NCI-H2171 treated with DMSO at 0.1 percent for 48 hours (cell line): Measurements from ENCODE around the gene TEAD4.
A peak's percentile ranks its signal among the peaks of the same experiment; 100 is the strongest.
"Not testable (repeated sequence)": the region's sequence is repeated elsewhere in the genome, so short reads cannot be mapped to it uniquely, and the experiment has no call there.

Experiments used
- DNase-seq: peaks from one replicate; lab custom pipeline; 2025; lab: John Stamatoyannopoulos, UW

TEAD4 gene

GRCh38 chr12:3048540-3048939 is 89.3 kb downstream of the TEAD4 start:
- no peak for DNase-seq

DNA sequence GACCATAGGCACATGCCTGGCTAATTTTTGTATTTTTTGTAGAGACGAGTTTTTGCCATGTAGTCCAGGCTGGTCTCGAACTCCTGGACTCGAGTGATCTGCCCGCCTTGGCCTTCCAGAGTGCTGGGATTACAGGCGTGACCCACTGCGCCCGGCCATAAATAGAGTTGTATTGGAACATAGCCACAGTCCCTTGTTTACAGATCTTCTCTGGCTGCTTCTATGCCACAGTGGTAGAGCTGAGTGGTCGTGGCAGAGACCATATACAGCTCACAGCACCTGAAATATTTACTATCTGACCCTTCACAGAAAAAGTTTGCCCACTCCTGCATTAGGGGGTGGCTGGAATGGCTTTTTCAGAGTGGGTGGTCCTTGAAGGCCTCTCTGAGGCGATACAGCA is 90.0 kb downstream of the TEAD4 start:
- DNase-seq: no peak

GRCh38 chr12:3049611-3050249 is 90.5 kb downstream of the TEAD4 start:
- peak; percentile 47 for DNase-seq

GRCh38 chr12:3054374-3054773 is 95.2 kb downstream of the TEAD4 start:
- no peak for DNase-seq

GRCh38 chr12:3055026-3055703 is 96.0 kb downstream of the TEAD4 start:
- DNase-seq: no peak

DNA sequence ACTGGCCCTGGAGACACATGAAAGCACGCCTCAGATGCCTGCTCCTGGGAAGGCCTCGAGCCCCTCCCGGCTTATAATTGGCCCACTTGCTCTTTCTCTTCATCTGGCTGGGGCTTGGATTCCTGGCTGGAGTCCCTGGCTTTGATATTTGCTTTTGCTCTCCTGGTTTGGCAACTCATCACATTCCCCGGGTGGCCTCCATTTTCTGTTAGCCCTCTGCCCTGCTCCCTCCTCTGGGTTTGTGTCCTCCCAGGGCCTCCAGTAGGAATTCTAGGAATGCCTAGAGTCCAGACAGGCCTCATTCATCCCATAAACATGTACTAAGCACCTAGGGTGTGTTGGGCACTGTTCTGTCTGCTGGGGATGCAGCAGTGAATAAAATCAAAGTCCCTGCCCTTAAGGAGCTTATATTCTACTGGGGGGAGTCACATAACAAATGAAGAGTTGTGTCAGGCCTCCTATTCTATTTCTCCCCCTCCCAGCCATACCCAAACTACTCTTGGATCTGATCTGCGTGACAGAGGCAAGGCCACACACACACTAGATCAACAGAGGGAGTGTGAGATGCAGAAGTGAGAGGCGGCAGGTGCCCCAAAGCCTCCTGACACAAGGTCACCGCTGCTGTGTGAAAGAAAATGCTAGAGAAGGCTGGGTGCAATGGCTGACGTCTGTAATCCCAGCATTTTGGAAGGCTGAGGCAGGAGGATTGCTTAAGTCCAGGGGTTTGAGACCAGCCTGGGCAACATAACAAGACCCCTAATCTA is 96.7 kb downstream of the TEAD4 start:
- no peak for DNase-seq

DNA sequence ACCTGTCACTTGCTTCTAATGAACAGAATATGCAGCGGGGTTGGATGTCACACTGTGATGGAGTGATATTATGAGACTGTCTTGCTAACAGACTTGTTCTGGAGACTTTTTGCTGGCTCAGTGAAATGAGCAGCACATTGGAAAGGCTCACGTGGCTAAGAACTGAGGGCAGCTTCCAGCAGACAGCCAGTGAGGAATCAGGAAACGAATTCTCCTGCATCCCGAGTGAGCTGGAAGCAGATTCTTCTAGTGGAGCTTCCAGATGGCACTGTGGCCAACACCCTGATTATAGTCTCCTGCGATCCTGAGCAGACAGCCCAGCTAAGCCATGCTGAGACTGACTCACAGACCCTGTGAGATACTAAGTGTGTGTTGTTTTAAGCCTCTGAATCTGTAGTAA is 101.9 kb downstream of the TEAD4 start:
- no peak for DNase-seq

- DNase-seq: no peak
Observed at GRCh38 chr12:3061501-3062215, 102.5 kb downstream of the TEAD4 start.

- no peak for DNase-seq
Observed at GRCh38 chr12:3065300-3065699, 106.1 kb downstream of the TEAD4 start.

- DNase-seq: not testable (repeated sequence)
Observed at GRCh38 chr12:3065846-3066245, 106.6 kb downstream of the TEAD4 start.

DNA sequence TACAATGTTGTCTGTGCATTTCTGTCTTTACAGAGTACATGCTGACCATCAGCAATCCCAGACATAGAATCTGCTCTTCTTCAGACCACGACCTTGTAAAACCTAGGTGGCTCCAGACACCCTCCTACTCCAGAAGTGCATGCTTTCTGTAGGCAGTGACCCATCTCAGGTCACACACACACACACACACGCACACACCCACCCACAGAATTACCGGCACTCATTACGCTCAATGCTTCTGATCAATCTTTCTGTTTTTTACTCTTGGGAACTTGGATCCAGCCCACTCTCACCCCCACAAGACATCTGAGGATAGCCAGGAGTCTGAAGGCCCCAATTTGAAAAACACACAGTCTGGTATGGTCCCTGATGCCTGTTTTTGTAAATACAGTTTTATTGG is 110.5 kb downstream of the TEAD4 start:
- DNase-seq: no peak

DNA sequence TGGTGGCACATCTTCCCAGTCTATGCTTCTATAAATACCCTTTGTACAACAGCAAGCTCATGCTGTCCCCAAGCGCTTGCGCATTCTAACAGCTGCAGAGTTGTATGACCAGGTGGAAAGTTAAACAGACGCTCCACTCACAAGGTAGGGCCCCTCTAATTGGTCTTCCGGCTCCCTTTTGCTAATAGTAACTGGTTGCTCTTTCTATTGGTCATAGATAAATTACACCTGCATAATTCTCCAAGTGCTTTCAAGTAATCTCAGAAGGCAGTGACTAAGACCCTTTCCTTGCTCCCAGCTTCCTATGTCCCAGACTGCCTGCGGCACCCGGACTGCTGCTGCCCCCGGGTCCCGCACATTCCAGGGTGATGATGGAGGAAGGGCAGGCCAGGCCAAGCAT is 111.9 kb downstream of the TEAD4 start:
- no peak for DNase-seq

GRCh38 chr12:3071710-3072109 is 112.5 kb downstream of the TEAD4 start:
- DNase-seq: no peak

GRCh38 chr12:3073438-3074250 is 114.4 kb downstream of the TEAD4 start:
- peak; percentile 83 for DNase-seq

GRCh38 chr12:3075315-3075714 is 116.1 kb downstream of the TEAD4 start:
- DNase-seq: no peak

- peak; percentile 63 for DNase-seq
Observed at GRCh38 chr12:3076730-3077571, 117.8 kb downstream of the TEAD4 start, which contains the start of gene TSPAN9. TSS of gene TSPAN9 (plus strand) at chr12:3077379. CDS start at chr12:3201194, 123,815 bp downstream.

DNA sequence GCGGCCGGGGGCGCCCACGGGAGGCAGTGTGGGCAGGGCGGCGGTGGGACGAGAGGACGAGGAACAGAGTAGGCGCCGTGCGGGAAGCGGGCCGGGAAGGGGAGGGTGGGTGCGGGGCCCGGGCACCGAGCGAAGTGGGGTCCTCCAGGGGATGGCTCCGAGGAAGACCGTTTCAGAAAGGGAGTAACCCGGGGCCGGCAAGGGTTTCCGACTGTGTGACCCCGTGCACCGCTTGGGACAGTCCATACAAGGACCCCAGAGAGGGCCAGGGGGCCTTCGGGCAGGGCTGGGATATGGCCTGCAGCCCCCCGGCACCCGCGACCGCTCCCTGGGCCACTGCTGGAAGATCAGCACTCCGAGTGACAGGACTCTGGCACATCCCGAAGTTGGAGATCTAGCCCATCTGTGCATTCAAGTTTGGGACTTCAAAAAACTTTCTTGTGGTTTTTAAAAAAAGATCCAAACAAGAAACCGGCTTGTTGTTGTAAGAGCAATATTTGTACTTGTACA is 118.4 kb downstream of the TEAD4 start:
- DNase-seq: peak; percentile 35

DNA sequence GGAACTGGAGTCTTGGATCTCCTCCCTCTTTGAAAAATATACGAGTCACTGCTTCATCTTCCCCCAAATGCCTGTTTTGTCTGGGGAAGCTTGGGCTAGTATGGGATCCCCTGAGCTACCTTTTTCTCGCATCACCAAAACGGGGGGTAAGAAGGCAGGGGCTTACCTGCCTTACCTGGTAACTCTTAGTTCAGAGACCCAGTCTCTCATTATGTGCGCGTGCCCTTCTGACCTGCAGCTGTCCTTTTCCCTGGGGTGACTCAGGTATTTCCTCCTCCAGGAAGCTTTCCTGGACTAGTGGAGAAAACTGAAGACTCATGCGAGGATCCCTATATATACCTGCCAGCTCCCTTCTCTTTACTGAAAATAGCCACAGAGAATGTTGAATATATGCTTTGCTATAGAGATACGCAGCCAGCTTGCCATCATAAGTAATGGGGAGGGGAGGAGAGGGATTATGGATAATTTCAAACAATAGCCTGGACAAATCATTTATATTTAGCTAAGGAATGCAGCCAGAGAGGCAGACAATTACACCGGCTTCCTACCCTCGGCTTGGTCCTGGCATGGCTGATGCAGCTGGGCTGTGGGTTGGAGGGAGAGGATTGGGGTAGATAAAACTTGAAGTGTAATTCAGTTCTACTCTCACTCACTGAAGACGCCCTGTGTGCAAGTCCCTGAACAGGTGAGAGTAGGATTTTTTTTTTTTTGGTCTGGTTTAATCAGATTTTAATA is 119.1 kb downstream of the TEAD4 start:
- DNase-seq: no peak

DNA sequence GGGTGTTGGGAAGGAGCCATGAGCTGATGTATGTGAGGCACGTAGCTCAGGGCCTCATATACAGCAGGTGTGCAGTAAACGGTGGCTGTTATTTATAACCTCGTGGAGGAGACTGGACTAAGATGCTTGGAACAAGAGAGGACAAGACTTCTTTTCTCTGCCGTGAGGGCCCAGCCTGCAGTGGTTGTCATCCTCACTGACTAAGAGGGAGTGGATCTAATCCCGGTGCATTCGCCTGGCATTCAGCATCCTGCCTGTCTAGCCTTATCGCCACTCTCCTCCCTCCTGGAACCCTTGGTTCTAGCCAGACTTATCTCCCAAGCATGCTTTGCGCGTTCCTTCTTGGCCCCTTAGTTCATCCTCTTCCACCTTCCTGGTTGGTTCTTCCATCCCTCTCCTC is 121.9 kb downstream of the TEAD4 start:
- no peak for DNase-seq

DNA sequence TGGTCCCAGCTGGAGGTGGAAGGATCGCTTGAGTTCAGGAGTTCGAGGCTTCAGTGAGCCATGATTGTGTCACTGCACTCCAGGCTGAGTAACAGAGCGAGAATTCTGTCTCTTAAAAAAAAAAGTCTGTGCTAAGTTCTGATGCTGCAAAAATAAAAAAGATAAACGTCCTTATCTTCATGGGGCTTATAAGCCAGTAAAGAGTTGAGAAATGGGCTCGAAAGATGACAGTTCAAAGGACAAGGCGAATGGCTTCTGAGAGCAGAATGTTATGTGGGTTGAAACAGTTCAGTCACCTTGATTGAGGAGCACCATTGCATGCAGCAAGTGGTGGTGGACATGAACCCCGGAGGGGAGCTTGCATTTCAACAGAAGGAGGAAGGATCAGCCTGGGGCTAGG is 122.7 kb downstream of the TEAD4 start:
- no peak for DNase-seq
